CD4-positive, alpha-beta T cell treated with Interleukin-2 at 100 ng/mL for 4 hours (primary cell): ENCODE results near the gene RARRES2.
"Not testable (repeated sequence)": the region's sequence is repeated elsewhere in the genome, so short reads cannot be mapped to it uniquely, and the experiment has no call there.

Experiments used
- DNase-seq: peaks from one replicate; pipeline ENCODE4 v3.0.0-alpha.2; 2020; ENCODE audit warnings: low spot score

The RARRES2 gene

DNA sequence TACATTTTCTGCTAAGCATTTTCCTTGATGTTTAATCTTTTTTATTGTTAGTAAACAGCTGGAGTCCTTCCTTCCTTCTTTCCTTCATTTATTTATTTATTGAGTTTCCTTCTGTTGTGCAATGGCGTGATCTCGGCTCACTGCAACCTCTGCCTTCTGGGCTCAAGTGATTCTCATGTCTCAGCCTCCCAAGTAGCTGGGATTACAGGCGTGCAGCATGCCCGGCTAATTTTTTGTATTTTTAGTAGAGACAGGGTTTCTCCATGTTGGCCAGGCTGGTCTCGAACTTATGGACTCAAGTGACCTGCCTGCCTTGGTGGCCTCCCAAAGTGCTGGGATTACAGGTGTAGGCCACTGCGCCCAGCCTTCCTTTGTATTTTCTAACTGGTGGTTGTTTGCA lies 24.4 kb downstream of the RARRES2 start:
- DNase-seq = not testable (repeated sequence)

DNA sequence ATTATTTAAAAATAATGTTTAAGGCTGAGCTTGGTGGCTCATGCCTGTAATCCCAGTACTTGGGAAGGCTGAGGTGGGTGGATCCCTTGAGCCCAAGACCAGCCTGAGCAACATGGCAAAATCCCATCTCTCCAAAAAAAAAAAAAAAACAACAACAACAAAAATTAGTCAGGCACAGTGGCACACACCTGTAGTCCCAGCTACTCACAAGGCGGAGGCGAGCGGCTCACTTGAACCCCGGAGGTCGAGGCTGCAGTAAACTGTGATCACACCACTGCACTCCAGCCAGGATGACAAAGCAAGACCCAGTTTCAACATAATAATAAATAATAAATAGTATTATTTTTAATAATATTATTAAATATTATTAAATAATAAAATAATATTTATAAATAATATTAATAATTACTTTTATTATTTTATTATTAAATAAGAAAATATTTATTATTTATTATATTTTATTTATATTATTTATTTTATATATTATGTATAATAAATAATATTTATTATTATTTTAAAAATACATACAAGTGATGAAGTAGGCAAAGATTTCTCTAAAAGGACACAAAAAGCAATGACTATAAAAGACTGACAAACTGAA lies 26.7 kb downstream of the RARRES2 start:
- no peak for DNase-seq

DNA sequence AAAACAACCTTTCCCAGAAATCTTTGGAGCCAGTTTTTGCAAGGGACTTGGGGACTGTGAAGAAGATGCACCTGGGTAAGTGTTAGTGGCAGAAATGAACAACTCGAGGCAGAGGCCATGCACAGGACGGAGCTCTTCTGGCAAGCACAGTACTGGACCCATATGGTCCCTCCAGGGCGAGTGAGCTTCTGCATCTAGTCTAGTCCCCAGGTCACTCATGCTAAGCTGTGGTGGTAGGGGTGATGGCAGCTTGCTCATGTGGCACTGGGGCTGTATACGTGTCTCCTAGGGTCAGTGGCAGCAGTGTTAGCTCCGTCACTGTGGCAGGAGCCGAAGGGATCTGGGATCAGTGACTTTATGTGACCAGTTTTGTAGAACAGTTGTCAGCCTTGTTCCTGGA lies 27.6 kb downstream of the RARRES2 start:
- no peak for DNase-seq

DNA sequence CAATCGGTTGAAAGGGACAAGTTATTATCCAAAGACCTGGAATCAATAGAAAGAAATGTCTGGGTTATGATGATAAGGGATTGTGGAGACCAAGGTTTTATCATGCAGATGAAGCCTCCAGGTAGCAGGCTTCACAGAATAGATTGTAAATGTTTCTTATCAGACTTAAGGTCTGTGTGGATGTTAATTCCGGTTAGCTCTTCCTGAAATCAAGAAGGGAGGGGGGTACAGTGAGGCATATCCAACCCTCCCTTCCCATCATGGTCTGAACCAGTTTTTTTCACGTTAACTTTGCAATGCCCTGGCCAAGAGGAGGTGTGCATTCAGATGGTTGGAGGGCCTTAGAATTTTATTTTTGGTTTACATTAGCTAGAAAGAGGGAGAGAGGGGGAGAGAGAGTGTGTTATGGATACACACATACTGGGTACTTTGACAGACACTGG lies 28.0 kb downstream of the RARRES2 start:
- DNase-seq = no peak

DNA sequence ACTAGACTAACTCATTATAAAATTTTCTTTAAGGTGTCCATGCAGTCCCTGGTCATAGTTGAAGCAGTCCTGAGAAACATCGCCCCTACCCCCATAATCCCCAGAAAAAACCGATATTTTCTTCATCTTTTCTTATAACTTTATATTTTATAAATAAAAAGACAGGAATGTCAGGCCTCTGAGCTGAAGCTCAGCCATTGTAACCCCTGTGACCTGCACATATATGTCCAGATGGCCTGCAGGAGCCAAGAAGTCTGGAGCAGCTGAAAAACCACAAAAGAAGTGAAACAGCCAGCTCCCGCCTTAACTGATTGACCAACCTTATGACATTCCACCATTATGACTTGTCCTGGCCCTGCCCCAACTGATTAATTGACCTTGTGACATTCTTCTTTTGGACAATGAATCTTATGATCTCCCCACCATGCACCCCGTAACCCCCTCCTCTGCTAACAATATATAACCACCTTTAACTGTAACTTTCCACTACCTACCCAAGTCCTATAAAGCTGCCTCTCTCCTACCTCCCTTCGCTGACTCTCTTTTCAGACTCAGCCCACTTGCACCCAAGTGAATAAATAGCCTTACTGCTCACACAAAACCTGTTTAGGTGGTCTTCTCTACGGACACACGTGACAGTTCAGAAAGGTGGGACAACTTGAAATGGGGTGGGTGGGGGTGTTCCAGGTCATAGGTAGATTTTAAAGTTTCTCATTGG lies 28.6 kb downstream of the RARRES2 start:
- DNase-seq = not testable (repeated sequence)

DNA sequence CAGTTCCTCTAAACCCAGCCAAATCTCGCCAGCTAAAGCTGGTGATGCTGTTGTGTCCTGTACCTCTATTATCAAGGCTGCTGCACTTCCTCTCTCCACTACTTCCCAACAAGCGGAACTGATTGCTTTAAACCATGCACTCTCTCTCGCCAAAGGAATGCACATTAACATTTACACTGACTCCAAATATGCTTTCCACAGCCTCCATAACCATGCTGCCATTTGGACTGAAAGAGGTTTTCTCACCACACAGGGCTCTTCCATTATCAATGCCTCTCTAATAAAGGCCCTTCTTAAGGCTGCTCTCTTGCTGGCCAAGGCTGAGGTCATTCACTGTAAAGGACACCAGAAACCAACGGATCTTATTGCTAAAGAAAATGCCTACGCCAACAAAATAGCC lies 29.7 kb downstream of the RARRES2 start:
- DNase-seq = no peak

DNA sequence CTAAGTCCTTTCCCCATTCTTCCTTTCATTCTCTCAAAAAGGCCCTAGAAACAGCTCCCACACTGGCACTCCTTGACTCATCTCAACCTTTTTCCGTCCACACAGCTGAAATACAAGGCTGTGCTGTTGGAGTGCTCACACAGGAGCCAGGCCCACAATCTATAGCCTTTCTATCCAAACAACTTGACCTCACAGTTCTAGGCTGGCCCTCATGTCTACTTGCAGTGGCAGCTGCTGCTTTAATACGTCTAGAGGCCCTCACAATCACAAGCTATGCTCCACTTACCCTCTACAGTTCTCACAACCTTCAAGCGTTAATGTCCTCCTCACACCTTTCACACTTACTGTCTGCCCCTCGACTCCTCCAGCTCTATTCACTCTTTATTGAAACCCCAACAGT lies 30.3 kb downstream of the RARRES2 start:
- no peak for DNase-seq

DNA sequence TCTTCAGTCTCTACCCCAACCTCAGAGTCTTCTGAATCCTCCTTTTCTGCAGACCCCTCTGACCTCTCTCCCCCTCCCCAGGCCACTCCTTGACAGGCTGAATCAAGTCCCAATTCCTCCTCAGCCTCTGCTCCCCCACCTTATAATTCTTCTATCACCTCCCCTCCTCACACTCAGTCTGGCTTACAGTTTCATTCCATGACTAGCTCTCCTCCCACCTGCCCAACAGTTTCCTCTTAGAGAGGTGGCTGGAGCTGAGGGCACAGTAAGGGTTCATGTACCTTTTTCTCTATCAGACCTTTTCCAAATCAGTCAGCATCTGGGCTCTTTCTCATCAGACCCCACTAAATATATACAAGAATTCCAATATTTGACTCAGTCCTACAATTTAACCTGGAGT lies 32.9 kb downstream of the RARRES2 start:
- DNase-seq = no peak

DNA sequence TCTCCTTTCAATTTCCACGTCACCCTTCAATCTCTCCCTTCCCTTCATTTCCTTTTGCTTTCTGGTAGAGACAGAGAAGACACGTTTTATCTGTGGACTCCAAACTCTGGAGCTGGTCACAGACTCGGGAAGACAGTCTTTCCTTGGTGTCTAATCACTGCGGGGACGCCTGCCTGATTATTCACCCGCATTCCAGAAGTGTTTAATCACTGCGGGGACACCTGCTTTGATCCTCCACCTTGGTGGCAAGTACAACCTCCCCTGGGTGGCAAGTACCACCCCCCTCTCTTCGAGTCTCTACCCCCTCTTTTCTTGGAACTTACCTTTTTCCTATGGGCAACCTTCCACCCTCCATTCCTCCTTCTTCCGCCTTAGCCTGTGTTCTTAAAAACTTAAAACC lies 33.5 kb downstream of the RARRES2 start:
- DNase-seq = no peak

DNA sequence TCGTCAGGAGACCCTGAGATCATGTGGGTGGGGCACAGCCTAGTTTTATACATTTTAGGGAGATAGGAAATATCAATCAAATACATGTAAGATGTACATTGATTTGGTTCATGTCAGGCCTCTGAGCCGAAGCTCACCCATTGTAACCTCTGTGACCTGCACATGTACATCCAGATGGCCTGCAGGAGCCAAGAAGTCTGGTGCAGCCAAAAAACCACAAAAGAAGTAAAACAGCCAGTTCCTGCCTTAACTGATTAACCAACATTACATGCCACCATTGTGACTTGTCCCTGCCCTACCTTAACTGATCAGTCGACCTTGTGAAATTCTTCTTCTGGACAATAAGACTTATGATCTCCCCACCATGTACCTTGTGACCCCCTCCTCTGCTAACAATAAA lies 34.3 kb downstream of the RARRES2 start:
- no peak for DNase-seq

DNA sequence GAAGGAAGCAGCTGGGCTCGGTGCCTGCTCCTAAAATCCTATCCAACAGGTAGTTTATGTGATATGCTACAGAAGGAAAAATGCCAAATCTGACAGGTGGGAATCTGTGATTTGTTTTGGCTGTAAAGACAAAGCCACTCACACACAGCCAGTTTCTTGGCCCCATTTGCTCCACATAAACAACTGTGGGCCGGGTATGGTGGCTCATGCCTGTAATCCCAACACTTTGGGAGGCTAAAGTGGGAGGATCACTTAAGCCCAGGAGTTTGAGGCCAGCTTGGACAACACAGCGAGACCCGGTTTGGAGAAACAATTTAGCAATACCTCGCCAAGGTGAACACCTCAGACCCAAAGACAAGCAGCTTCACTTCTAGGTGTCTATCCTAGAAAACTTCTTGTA lies 35.1 kb downstream of the RARRES2 start:
- not testable (repeated sequence) for DNase-seq

DNA sequence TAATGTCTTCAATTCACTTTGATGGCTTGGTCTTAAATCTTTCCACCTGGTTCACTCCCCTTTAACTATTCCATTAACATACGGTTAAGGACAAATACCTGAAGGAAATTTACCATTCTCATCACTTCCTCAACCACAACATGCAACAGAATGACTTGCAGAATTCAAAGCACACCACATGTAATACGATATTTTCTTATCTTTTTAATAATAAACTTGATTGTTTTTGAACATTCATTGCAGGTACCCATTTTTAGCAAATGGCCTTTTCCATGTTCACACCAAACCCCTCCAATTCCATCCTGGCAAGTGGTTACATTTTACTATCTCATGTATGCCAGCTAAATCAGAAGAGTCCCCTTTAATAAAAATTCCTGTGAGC lies 35.5 kb downstream of the RARRES2 start:
- DNase-seq = not testable (repeated sequence)

DNA sequence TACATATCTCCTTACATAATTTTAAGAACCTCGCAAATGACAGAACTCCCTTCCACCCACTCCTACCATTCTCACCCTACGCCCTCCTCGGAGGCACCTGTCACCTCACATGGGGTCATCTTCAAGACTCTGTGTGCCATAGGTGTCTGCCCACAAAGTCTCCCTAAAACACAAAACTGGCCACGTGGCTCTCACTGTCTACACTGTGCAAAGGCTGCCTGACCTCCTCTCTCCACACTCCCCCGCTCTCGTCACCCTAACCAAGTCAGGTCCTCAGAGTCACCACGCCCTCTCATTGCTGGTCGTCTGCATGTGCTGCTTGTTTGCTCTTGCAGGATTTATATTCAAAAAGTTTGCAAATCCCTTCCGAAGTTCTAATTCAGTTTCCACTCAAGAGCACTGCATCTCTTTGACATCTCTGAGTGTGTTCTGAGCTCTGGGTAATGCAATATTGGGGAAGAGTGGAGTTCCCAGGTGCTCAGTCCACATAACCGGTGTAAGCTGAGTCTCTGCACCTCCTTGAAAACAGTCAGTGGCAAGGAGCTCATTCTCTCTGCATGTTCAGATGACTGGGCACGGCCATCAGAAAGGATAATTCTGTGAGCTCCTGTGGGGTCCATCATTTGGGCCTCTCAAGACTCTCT lies 36.0 kb downstream of the RARRES2 start:
- not testable (repeated sequence) for DNase-seq

DNA sequence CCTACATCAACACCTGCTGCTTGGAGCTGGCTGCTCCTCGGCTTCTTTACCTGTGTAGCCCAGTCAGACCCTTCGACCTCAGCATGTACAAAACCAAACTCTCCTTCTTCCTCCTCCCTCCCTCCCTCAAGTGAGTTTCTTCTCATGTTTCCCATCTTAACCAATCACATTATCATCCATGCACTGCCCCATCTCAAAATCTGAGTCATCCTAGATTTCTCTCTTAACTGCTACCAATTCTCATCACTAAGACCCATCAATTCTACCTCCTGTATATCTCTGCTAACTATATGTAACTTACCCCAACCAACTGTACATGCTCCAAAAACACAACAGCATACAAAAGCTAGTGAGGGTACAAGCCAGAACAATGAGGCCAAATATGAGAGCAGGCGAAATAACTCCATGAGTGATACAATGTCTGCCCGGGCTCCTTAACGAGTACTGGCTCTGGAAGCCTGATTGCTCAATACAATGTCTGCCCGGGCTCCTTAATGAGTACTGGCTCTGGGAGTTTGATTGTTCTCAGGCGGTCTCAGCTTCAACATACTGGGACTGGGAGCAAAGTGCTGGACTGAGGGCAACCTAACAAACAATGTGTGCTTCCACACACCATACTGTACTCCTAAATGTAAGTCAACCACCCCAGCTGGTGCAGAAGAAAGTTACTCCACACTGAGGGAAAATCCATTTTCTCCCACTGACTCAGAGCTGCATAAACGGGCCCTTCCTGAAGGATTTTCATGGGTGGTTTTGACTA lies 36.8 kb downstream of the RARRES2 start:
- DNase-seq = not testable (repeated sequence)

DNA sequence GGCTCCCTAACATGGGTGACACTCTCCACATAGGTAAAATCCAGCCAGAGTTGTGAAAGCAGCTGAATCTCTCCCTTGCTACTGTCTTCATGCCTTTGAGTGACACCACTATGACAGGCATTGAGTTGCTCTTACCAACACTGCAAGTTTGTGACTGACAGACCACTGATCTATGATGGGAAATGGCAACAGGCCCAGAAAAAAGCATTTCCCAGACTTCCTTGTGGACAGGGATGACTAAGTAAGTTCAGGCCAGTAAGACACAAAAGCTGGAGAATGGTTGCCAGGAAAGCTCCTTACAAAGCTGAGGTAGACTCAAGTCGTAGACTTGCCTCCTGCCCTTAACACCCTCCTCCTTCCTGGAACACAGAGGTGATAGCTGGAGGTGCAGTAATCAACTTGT lies 38.5 kb downstream of the RARRES2 start:
- DNase-seq = not testable (repeated sequence)

DNA sequence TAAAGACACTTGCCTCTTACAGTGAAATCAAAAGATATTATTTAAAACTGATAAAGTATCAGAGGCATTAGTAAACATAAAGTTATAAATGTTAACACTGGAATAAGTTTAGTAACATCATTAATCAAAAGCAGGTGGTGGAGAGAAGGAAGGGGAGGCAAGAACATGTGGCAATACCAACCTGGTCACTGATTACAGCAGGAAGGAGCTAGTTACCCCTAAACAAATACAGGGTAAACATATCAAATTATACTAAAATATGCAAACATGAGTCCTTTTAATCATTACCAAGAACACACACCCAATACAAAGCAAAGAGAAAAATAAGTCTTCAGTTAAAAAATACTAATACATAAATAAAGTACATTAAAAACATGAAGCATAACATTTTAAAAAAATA lies 43.5 kb downstream of the RARRES2 start:
- not testable (repeated sequence) for DNase-seq

DNA sequence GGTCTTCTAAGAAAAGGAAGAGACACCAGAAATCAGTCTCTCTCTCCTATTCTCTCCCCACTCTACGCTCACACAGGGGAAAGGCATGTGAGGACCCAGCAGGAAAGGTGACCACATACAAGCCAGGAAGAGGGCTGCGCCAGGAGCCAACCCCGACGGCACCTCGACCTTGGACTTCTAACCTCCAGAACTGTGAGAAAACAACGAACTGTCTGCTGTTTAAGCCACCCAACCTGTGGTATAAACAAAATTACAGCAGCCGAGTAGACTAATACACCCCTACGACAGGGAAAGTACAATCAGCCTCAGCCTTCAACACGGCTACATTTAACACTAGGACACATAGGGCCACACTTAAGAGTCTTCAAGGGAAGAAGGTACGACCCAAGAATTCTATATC lies 44.6 kb downstream of the RARRES2 start:
- DNase-seq = not testable (repeated sequence)

DNA sequence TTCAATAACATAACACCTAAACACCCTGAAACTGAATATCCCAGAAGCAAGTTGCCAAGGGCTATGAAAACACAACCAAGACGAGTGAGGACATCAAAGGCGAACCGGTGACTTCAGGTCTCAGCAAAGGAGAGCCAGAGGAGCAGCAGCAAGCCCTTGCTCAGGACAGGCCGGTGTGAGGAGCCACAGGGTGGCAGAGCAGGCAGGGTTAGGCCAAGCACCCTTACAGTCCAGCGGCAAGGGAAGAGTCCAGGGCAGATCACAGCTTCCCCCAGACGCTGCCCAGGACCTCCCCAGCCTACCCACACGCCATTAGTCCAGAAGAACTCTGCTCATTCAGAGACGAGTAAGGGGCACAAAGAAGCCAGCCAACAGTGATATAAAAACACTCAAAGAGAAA lies 45.8 kb downstream of the RARRES2 start:
- not testable (repeated sequence) for DNase-seq

DNA sequence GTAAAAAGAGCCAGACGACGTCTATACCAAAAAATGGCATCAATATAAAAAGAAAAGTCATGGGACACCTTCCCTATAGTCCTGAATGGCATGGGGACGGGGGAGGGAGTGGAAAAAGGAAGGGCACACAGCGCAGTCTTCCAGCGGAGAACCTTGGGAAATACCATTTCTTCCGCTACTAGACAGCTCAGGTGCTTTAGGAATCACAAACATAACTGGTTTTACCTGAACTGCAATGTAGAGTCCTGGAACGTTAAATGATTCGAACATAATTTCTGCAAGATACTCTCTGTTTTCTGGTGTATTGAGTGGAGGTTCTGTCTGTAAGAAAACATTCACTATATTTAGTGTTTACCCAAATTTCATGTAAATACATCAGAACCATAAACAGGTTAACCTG lies 46.4 kb downstream of the RARRES2 start:
- DNase-seq = not testable (repeated sequence)

DNA sequence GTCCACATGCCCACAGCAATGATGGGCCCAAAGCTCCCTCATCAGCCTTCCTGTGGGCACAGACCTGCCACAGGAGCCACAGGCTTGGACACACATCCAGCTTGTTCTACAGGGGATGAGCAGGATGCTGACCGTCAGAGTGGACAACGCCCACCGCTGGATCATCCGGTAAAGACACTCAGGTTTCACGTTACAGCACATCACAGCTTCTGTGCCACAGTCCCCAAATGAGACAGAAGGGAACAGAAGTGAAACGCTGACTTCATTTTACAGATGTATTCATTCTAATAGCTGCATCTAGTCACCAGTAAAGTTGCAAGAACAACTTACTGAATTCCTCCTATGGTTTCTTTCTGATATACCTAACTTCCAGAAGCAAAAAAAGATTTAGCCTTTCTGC lies 51.1 kb downstream of the RARRES2 start:
- not testable (repeated sequence) for DNase-seq

DNA sequence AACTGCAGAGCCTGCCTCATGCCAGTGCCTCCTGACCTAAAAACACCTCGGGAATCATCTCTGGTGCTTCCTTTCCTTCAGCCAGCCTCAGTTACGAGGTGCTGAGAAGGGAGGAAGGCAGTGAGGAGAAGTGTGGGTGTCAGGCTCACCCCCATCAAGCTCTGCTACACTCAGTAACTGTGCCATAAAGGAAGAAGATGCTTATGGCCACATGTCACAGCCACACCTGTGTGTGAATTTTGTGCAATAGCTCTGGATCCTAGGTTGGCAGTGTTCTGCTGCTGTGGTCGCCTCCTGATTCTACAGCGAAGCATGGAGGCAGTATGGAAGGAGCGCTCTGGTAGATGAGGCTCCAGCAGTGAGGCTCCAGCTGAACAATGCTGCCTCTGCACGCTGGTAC lies 52.6 kb downstream of the RARRES2 start:
- not testable (repeated sequence) for DNase-seq
